K562 (cell line): ENCODE results near the gene MUC15. TPM values are rescaled to one million over a fixed set of nuclear protein-coding genes. Genes with fewer than 3 reads are reported as not detected.

Experiments used
- ATAC-seq: fragments of 200-7000 bp; cut with Tn5 transposase; 3 replicates; pipeline ENCODE4 v1.9.1; 2020; ENCODE audit warnings: moderate library complexity
- BruUV-seq: library from RNA; stranded (reverse); fragments of 400-500 nt; replicated peaks from 2 replicates; lab custom pipeline; 2021; lab: Mats Ljungman, UMichigan
- CTCF ChIA-PET: fragments of 300-600 bp; formaldehyde crosslinking; extraction: SDS; loops from one replicate; lab custom pipeline; 2021; ENCODE audit warnings: low intra/inter-chr PET ratio; lab: Yijun Ruan, JAX
- POLR2A ChIA-PET: fragments of 300-600, 350-650 bp; sonication (Branson Sonifier 250); formaldehyde crosslinking; extraction: SDS; loops from one replicate; lab custom pipeline; 2021; ENCODE audit warnings: antibody characterized with exemption, inconsistent platforms; lab: Yijun Ruan, JAX
- DNase-seq, 4 experiments: peaks; one replicate each; pipeline versions ENCODE4 v3.0.0 to v3.0.0-alpha.2; 2011 to 2018; ENCODE audit warnings: low spot score in 3 of 4, mixed read lengths in 3 of 4; ENCODE audit errors: extremely low read depth in 1 of 4
- FAIRE-seq: peaks from 2 replicates; lab custom pipeline; 2011; peaks lifted over from hg19 to GRCh38; lab: Jason Lieb, UNC
- H2AFZ ChIP-seq: 2 replicates; pipeline ENCODE4 v1.6.0; 2011; ENCODE audit warnings: low read depth, low read length, control low read depth, inconsistent platforms
- H3K27ac ChIP-seq: fragments of 200-600 bp; 3 replicates; pipeline ENCODE4 v1.8.0; 2011; ENCODE audit warnings: low read depth, mild to moderate bottlenecking, control low read depth, inconsistent platforms, low read length, moderate library complexity, mixed read lengths; ENCODE audit errors: extremely low read depth
- H3K27me3 ChIP-seq, 2 experiments: fragments of 300-600 bp in 1 of 2; 2 replicates in 1 of 2; 3 replicates in 1 of 2; pipeline versions ENCODE4 v1.6.0 to v1.8.0; 2011; ENCODE audit warnings: inconsistent platforms in 2 of 2, low read length in 2 of 2, mild to moderate bottlenecking in 1 of 2, mixed read lengths in 1 of 2, moderate library complexity in 1 of 2; ENCODE audit not compliant: control insufficient read depth in 2 of 2, insufficient read depth in 2 of 2
- H3K36me3 ChIP-seq: fragments of 300-600 bp; 3 replicates; pipeline ENCODE4 v1.8.0; 2011; ENCODE audit warnings: mild to moderate bottlenecking, low read length, inconsistent platforms; ENCODE audit not compliant: control insufficient read depth, insufficient read depth
- H3K4me1 ChIP-seq, 2 experiments: fragments of 200-600 bp in 1 of 2; replicated peaks in 1 of 2; 2 replicates in 1 of 2; 3 replicates in 1 of 2; pipeline versions ENCODE4 v1.5.1 to v1.8.0; 2011; ENCODE audit warnings: inconsistent platforms in 2 of 2, low read length in 2 of 2, mild to moderate bottlenecking in 1 of 2, mixed read lengths in 1 of 2, moderate library complexity in 1 of 2; ENCODE audit not compliant: control insufficient read depth in 2 of 2, insufficient read depth in 2 of 2
- H3K4me2 ChIP-seq: 2 replicates; pipeline ENCODE4 v1.6.1; 2011; ENCODE audit warnings: low read length, control low read depth, inconsistent platforms, mixed read lengths; ENCODE audit not compliant: insufficient read depth
- H3K4me3 ChIP-seq: fragments of 200-600 bp; sonication (generic), shearing (Covaris generic); 2 replicates; pipeline ENCODE4 v1.5.1; 2016; ENCODE audit warnings: control low read depth, inconsistent platforms
- H3K79me2 ChIP-seq: fragments of 200-600 bp; 3 replicates; pipeline ENCODE4 v1.8.0; 2011; ENCODE audit warnings: low read length, inconsistent platforms; ENCODE audit not compliant: control insufficient read depth, insufficient read depth
- H3K9ac ChIP-seq, 2 experiments: 2 replicates each; pipeline versions ENCODE4 v1.6.0 to v1.6.1; 2011; ENCODE audit warnings: low read depth in 2 of 2, low read length in 2 of 2, control low read depth in 1 of 2, inconsistent platforms in 1 of 2, mild to moderate bottlenecking in 1 of 2, mixed read lengths in 1 of 2; ENCODE audit not compliant: insufficient read depth in 1 of 2
- H3K9me1 ChIP-seq: one replicate; pipeline ENCODE4 v1.6.0; 2011; ENCODE audit warnings: inconsistent platforms, mild to moderate bottlenecking, low read length, moderate library complexity; ENCODE audit not compliant: control insufficient read depth, insufficient read depth
- H3K9me3 ChIP-seq: replicated peaks from 2 replicates; pipeline ENCODE4 v1.5.1; 2011; ENCODE audit warnings: low read depth, low read length, inconsistent platforms; ENCODE audit not compliant: control insufficient read depth, insufficient read depth
- H4K20me1 ChIP-seq: replicated peaks from 2 replicates; pipeline ENCODE4 v1.6.1; 2011; ENCODE audit warnings: low read length, inconsistent platforms, mixed read lengths; ENCODE audit not compliant: control insufficient read depth, insufficient read depth
- ELF2 ChIP-seq: fragments of 250-450 bp; sonication (Bioruptor Pico); IDR thresholded peaks from 2 replicates; pipeline ENCODE4 v1.5.0; 2021; ENCODE audit warnings: mild to moderate bottlenecking
- GTF2A2 ChIP-seq: IDR thresholded peaks from 2 replicates; pipeline ENCODE4 v1.6.1; 2016; ENCODE audit warnings: mild to moderate bottlenecking, missing genetic modification characterization, missing compliant biosample characterization
- HMG20B ChIP-seq: fragments of 250-450 bp; sonication (Bioruptor Pico); IDR thresholded peaks from 2 replicates; pipeline ENCODE4 v1.5.0; 2021; ENCODE audit warnings: mild to moderate bottlenecking
- HSF4 ChIP-seq: fragments of 250-450 bp; sonication (Bioruptor Pico); IDR thresholded peaks from 2 replicates; pipeline ENCODE4 v2.1.2; 2022; ENCODE audit warnings: mild to moderate bottlenecking, moderate library complexity, borderline replicate concordance
- ZNF143 ChIP-seq: sonication (generic); formaldehyde crosslinking; IDR thresholded peaks from 2 replicates; pipeline ENCODE4 v1.9.0; 2022; ENCODE audit warnings: mild to moderate bottlenecking, missing genetic modification reagents
- WGBS: fragments of 100-300 bp; shearing (Covaris generic); methylation state at CpG from one replicate; pipeline ENCODE4 v1.1.6; 2016; ENCODE audit warnings: low coverage, mixed read lengths; ENCODE audit not compliant: insufficient coverage; ENCODE audit errors: missing lambda C conversion rate; 5-methylcytosine and 5-hydroxymethylcytosine counted together
- in situ Hi-C: fragments of 300-500 bp; cut with MboI; formaldehyde crosslinking; loops from 4 replicates; pipeline ENCODE4 v1.15.0; 2018; ENCODE audit warnings: inconsistent platforms, mixed read lengths
- intact Hi-C: fragments of 100-400 bp; cut with micrococcal nuclease; formaldehyde crosslinking; loops from 2 replicates; pipeline ENCODE4 v1.14.2; 2022
- polyA plus RNA-seq, 8 experiments: library from polyadenylated mRNA; depleted of rRNA in 4 of 8; stranded (reverse) in 5 of 8; unstranded in 3 of 8; fragments of >200 nt; fragmentation: Nextera tagmentation in 2 of 8; fragmentation: Illumina TruSeq in 1 of 8; extraction: Ambion mirVana in 2 of 8; extraction: Trizol in 1 of 8; gene quantifications; 2 replicates each; pipeline versions ENCODE4 v1.2.1 to v1.2.3, GENCODE V29; 2011 to 2014; ENCODE audit warnings: inconsistent platforms in 1 of 8, missing spikeins in 1 of 8
- total RNA-seq, 7 experiments: library from RNA; depleted of rRNA in 6 of 7; stranded (reverse); fragments of >200 nt in 6 of 7; fragmentation: Illumina TruSeq in 2 of 7; extraction: Trizol in 2 of 7; gene quantifications; 2 replicates each; pipeline versions ENCODE4 v1.2.1 to v1.2.3, GENCODE V29; 2011 to 2021; ENCODE audit warnings: low replicate concordance in 1 of 7
- TF ChIP-seq, protein P1 (sequence below): fragments of 250-450 bp; sonication (Bioruptor Pico); IDR thresholded peaks from 2 replicates; pipeline ENCODE4 v1.5.0; 2021; ENCODE audit warnings: mild to moderate bottlenecking, moderate library complexity
- TF ChIP-seq, protein P2 (sequence below): fragments of 250-450 bp; sonication (Bioruptor Pico); IDR thresholded peaks from 2 replicates; pipeline ENCODE4 v1.4.0; 2020; ENCODE audit warnings: mild to moderate bottlenecking, moderate library complexity, borderline replicate concordance

MUC15 gene
- total and polyA plus RNA-seq, 9 of the 15 experiments (the other 6 are each of a cell fraction or from before 2014, with no cell fraction given), result 0.36 to 1.4 (median 0.65) TPM; not detected in 1

DNA sequence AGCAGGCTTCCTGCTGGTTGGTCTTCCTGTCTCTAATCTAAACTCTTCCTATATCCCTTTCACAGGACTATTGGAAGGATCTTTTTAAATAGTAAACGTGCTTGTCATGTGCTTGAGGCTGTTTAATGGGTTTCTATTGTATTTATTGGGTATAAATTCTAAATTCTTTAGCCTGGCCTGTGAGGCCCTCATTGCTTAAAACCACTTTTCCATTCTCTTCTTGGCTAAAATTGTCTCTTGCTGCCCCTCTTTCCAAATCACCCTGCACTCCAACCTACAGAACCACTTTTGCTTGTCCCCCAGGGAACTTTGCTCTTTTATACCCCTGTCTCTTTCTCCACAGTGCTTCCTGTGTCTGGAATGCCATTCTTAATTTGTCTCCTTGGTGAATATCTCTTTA lies 46.4 kb upstream of the MUC15 start:
- ATAC-seq, result no peak
- ChIA-PET POLR2A (no interaction called here), CTCF (no interaction called here)
- Histone ChIP-seq H3K9me3 (no peaks in the 10 kb centered on the region), H3K27ac (no peak overlapping the region), H3K4me2 (no peak overlapping the region), H3K9ac (no peak overlapping the region), H4K20me1 (no peaks in the 10 kb centered on the region), H3K79me2 (no peaks in the 10 kb centered on the region), H3K4me1 (no peaks in the 10 kb centered on the region), H3K4me3 (no peak overlapping the region), H3K9me1 (no peaks in the 10 kb centered on the region), H3K36me3 (no peaks in the 10 kb centered on the region), H3K27me3 (no peaks in the 10 kb centered on the region), H2AFZ (no peak overlapping the region)
- DNase-seq, result no peak
- no peak for FAIRE-seq
- TF ChIP-seq ELF2 (CRISPR knock-in tag) (no peak), HMG20B (no peak), ZNF143 (CRISPR knock-in tag) (no peak), GTF2A2 (tag) (no peak), HSF4 (no peak)
- TF ChIP-seq, protein P1, sequence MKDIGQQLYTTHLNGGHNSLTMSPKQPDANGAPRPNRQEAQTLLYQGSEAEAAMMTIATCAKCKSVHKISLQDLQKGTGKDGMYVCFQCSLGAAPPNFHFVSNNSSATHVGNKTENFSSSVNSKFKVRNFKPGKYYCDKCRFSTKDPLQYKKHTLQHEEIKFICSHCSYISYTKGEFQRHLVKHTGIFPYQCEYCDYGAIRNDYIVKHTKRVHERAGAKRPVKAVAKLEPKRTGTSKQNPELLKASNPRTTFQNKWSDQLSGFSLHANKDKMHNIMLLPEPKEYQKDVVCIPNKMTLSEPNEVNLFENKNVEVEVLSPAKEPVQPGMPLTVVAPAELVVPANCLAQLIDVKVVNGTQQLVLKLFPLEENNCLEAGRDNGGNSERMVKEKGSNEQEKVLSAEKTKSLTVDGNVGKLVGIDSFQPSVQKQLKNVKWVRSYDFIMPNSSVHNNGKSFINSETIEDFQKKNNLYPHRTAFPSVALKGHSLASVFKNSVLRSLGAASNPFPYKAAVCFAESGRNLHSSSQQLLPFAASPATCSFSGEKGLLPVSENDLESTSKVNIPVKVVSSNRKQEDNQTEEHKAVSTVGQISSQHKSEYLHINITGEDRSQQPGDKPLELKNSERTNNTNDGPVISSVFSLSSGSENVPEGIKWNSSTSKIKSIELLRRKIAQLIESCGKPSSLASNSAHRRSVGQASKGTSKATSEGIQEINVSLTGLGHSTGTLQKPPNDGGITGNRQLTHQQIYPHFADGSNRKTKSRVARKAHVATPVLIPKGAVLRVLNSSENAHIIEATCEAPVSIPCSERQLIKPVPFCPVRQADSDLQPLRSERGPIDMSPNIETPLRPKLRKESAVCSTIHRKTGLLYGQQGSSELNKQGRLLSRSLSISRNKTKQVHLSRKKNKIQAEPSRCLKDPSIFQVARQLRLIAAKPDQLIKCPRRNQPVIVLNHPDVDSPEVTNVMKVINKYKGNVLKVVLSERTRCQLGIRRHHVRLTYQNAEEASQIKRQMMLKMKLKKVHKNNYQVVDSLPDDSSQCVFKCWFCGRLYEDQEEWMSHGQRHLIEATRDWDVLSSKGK (CRISPR knock-in tag), result no peak
- TF ChIP-seq, protein P2, sequence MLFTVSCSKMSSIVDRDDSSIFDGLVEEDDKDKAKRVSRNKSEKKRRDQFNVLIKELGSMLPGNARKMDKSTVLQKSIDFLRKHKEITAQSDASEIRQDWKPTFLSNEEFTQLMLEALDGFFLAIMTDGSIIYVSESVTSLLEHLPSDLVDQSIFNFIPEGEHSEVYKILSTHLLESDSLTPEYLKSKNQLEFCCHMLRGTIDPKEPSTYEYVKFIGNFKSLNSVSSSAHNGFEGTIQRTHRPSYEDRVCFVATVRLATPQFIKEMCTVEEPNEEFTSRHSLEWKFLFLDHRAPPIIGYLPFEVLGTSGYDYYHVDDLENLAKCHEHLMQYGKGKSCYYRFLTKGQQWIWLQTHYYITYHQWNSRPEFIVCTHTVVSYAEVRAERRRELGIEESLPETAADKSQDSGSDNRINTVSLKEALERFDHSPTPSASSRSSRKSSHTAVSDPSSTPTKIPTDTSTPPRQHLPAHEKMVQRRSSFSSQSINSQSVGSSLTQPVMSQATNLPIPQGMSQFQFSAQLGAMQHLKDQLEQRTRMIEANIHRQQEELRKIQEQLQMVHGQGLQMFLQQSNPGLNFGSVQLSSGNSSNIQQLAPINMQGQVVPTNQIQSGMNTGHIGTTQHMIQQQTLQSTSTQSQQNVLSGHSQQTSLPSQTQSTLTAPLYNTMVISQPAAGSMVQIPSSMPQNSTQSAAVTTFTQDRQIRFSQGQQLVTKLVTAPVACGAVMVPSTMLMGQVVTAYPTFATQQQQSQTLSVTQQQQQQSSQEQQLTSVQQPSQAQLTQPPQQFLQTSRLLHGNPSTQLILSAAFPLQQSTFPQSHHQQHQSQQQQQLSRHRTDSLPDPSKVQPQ, result no peak
- in situ Hi-C loops, result no loop called here
- intact Hi-C loops, result no loop called here
- no TSS peak for BruUV-seq
- WGBS, result 0% methylated on average over 1 of the region's 1 CpG
